ENCODE measurements around the gene KNSTRN. TPM values are rescaled to one million over a fixed set of nuclear protein-coding genes. Genes with fewer than 3 reads are reported as not detected.

Gene KNSTRN
- total RNA-seq, 2 donors from 2014 or later: 12.9 to 19.8 TPM

- Histone ChIP-seq H3K4me1 (replicated peaks) (no peaks in the 10 kb centered on the region), H3K4me3 (no peak overlapping the region), H3K27ac (no peak overlapping the region), H3K27me3 (replicated peaks; ENCODE audit: insufficient read depth) (no peaks in the 10 kb centered on the region), H3K36me3 (no peaks in the 10 kb centered on the region), H3K9me3 (no peaks in the 10 kb centered on the region)
- 83% methylated on average over 10 of the region's 10 CpGs for WGBS
- DNase-seq (ENCODE audit: low spot score): no peak
- intact Hi-C loops (cut with DNase I): loop anchor here (10.0 kb wide), 1 partner anchor 384 kb away; no protein-coding TSS in a partner anchor
- no peak for TF ChIP-seq POLR2A (IDR thresholded peaks at IDR 0.05)
Measured at GRCh38 chr15:40429068-40429710, 46.7 kb downstream of the KNSTRN start.

GRCh38 chr15:40430271-40430805 is 47.8 kb downstream of the KNSTRN start:
- no peaks in the 10 kb centered on the region for H3K9me3 ChIP-seq
- 73% methylated on average over 10 of the region's 10 CpGs for WGBS
- DNase-seq (ENCODE audit: low spot score): no peak
- no peak for TF ChIP-seq POLR2A (IDR thresholded peaks at IDR 0.05)
- TF ChIP-seq POLR2AphosphoS5 (IDR thresholded peaks at IDR 0.05): no peak
- no peak for TF ChIP-seq CTCF (IDR thresholded peaks at IDR 0.05)
- H3K4me1 ChIP-seq (replicated peaks): no peaks in the 10 kb centered on the region
- H3K4me3 ChIP-seq: no peak overlapping the region
- H3K27me3 ChIP-seq (replicated peaks; ENCODE audit: insufficient read depth): no peaks in the 10 kb centered on the region
- no peaks in the 10 kb centered on the region for H3K36me3 ChIP-seq
- intact Hi-C loops (cut with DNase I): no loop called here
- H3K27ac ChIP-seq: no peak overlapping the region

DNA sequence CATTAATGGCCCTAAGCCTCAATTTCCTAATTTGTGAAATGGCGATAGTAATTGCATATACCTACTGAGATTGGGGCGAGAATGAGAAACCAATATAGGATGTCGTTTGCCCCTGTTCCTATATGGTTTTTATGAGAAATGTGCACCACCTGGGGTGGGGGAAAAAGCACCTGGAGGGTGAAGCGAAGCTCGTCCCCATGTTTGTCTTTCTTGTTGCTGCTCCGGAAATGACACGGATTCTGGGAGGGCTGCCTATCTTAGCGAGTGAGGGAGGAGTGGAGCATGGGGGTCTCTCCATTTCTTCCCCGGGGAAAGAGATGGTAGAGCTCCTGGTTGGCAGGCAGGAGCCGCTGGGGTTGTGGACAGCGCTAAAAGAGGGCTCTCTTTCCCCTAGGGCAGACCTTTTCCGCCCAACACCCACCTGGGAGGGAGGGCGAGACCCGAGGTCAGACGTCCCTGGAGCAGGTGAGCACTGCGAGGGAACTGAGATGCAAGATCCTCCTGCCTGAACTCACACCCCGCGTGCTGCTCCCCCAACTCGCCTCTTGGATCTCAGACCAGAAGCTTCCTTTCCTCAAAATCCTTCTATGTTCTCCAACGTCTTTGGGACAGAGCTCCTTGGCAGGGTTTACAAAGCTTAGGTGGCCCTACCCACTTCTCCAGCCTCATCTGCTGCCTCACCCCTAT is 52.6 kb downstream of the KNSTRN start:
- Histone ChIP-seq H3K4me1 (replicated peaks) (no peaks in the 10 kb centered on the region), H3K9me3 (no peaks in the 10 kb centered on the region), H3K4me3 (no peak overlapping the region), H3K27me3 (replicated peaks; ENCODE audit: insufficient read depth) (no peaks in the 10 kb centered on the region), H3K27ac (no peak overlapping the region), H3K36me3 (no peaks in the 10 kb centered on the region)
- 47% methylated on average over 20 of the region's 20 CpGs for WGBS
- intact Hi-C loops (cut with DNase I): no loop called here
- TF ChIP-seq POLR2A (IDR thresholded peaks at IDR 0.05) (no peak), CTCF (IDR thresholded peaks at IDR 0.05) (no peak), POLR2AphosphoS5 (IDR thresholded peaks at IDR 0.05) (no peak)
- DNase-seq (ENCODE audit: low spot score): no peak

- TF ChIP-seq POLR2AphosphoS5 (IDR thresholded peaks at IDR 0.05) (no peak), CTCF (IDR thresholded peaks at IDR 0.05) (no peak), POLR2A (IDR thresholded peaks at IDR 0.05) (no peak)
- no peaks in the 10 kb centered on the region for H3K4me1 ChIP-seq (replicated peaks)
- no peaks in the 10 kb centered on the region for H3K36me3 ChIP-seq
- no peak for DNase-seq (ENCODE audit: low spot score)
- 6% methylated on average over 15 of the region's 15 CpGs for WGBS
- no peaks in the 10 kb centered on the region for H3K27me3 ChIP-seq (replicated peaks; ENCODE audit: insufficient read depth)
- intact Hi-C loops (cut with DNase I): no loop called here
- H3K27ac ChIP-seq: no peak overlapping the region
- peak overlapping the region; percentile 17 to 26 for H3K4me3 ChIP-seq
- no peaks in the 10 kb centered on the region for H3K9me3 ChIP-seq
Measured at GRCh38 chr15:40435710-40436089, 53.2 kb downstream of the KNSTRN start.

DNA sequence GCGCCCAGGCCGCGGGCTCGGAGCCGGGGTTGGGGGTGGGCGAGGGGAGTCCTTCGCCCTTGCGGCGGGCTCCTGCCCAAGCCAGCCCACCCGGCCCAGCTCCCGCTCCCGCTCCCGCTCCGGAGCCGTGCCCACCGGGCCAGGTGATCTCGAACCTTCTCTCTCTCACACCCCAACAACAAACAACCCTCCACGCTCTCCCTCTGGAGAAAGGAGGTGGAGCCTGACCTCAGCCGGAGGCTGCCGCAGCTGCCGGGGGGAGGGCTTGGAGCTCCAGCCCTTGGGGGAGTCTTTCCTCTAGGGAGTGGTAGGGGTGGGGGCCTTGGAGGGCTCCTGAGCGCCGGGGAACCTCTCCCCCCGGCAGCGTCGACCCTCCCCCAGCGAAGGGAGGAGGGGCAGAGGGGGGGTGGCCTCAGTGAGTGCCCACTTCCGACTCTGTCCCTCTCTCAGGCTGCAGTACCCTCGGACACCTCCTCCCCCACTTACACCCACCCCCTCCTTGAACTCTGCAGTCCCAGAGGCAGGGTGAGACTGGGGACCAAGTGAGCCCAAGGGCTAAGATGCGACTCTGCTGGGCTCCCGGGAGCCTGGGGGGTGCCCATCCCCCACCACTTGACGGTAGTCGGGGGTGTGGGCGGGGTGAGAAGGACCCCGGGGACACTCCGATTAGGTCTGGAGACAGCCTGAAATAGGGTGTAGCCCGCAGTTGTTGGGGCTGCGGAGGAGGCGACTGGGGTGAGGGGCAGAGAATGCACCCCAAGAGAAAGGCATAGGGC is 53.8 kb downstream of the KNSTRN start:
- Histone ChIP-seq H3K27ac (no peak overlapping the region), H3K9me3 (no peaks in the 10 kb centered on the region), H3K36me3 (no peaks in the 10 kb centered on the region), H3K4me1 (replicated peaks) (no peaks in the 10 kb centered on the region), H3K4me3 (peak overlapping the region; percentile 17 to 26), H3K27me3 (replicated peaks; ENCODE audit: insufficient read depth) (no peaks in the 10 kb centered on the region)
- DNase-seq (ENCODE audit: low spot score): no peak
- WGBS: 3% methylated on average over 21 of the region's 39 CpGs
- intact Hi-C loops (cut with DNase I): no loop called here
- no peak for TF ChIP-seq CTCF (IDR thresholded peaks at IDR 0.05)
- no peak for TF ChIP-seq POLR2AphosphoS5 (IDR thresholded peaks at IDR 0.05)
- TF ChIP-seq POLR2A (IDR thresholded peaks at IDR 0.05): no peak
